Upper lobe of left lung (tissue), 6 donors: ENCODE data around the gene IL1RN. TPM values are rescaled to one million over a fixed set of nuclear protein-coding genes. Genes with fewer than 3 reads are reported as not detected.
"Not testable (repeated sequence)": the region's sequence is repeated elsewhere in the genome, so short reads cannot be mapped to it uniquely, and the experiment has no call there.

ENCODE experiments used
- ATAC-seq, 2 donors: fragments of 200-7000 bp; cut with Tn5 transposase; one replicate each; pipeline ENCODE4 v1.9.1; 2022; ENCODE audit warnings: mild to moderate bottlenecking in 2 of 2, moderate library complexity in 2 of 2; ENCODE audit not compliant: low FRiP score in 2 of 2
- DNase-seq, 2 donors: peaks; one replicate each; pipeline ENCODE4 v3.0.0-alpha.2; 2019 to 2020
- H3K27ac ChIP-seq, 4 donors: fragments of 200-600 bp; sonication (generic); one replicate each; pipeline ENCODE4 v1.5.1; 2016 to 2019
- H3K27me3 ChIP-seq, 4 donors: fragments of 200-600 bp; sonication (generic); one replicate each; pipeline ENCODE4 v1.5.1; 2017 to 2019
- H3K36me3 ChIP-seq, 4 donors: fragments of 200-600 bp; sonication (generic); one replicate each; pipeline ENCODE4 v1.5.1; 2016 to 2019
- H3K4me1 ChIP-seq, 4 donors: fragments of 200-600 bp; sonication (generic); one replicate each; pipeline ENCODE4 v1.5.1; 2018 to 2019
- H3K4me3 ChIP-seq, 4 donors: fragments of 200-600 bp; sonication (generic); one replicate each; pipeline ENCODE4 v1.5.1; 2017 to 2019; ENCODE audit warnings: mild to moderate bottlenecking in 2 of 4, moderate library complexity in 1 of 4
- H3K9me3 ChIP-seq, 4 donors: fragments of 200-600 bp; sonication (generic); one replicate each; pipeline ENCODE4 v1.5.1; 2018 to 2019
- CTCF ChIP-seq, 6 experiments: fragments of 450-650 bp in 4 of 6; fragments of 200-600 bp in 2 of 6; sonication (generic) in 2 of 6; IDR thresholded peaks; one replicate each; pipeline ENCODE4 v1.5.1; 2016 to 2019; ENCODE audit warnings: antibody characterized with exemption in 6 of 6
- EP300 ChIP-seq, 4 donors: sonication (generic); formaldehyde crosslinking; IDR thresholded peaks; one replicate each; pipeline ENCODE4 v1.5.1; 2017; ENCODE audit warnings: antibody characterized with exemption in 4 of 4, control low read depth in 2 of 4
- POLR2A ChIP-seq, 4 donors: fragments of 450-650 bp; IDR thresholded peaks; one replicate each; pipeline ENCODE4 v1.5.1; 2016 to 2017; ENCODE audit warnings: antibody characterized with exemption in 4 of 4, mild to moderate bottlenecking in 2 of 4
- POLR2AphosphoS5 ChIP-seq, 2 donors: sonication (generic); formaldehyde crosslinking; IDR thresholded peaks; one replicate each; pipeline ENCODE4 v1.5.1; 2017; ENCODE audit warnings: antibody characterized with exemption in 2 of 2
- WGBS, 2 donors: methylation state at CpG; one replicate each; pipeline ENCODE4 v1.1.5; 2017 to 2018; 5-methylcytosine and 5-hydroxymethylcytosine counted together
- total RNA-seq, 6 donors: library from RNA; depleted of rRNA in 4 of 6; stranded (reverse); fragments of >200 nt in 4 of 6; gene quantifications; one replicate each; pipeline versions ENCODE4 v1.1.0 to v1.2.1, GENCODE V29; 2016 to 2021
- donor health status: DM: no; HTN: no; CAD: no; lungs with moderate emphysema.
- donor health status: DM: no; HTN: yes; CAD: no; lungs with severe emphysema.

Gene IL1RN
- total RNA-seq, 6 donors from 2014 or later, result 2.0 to 40.6 (median 7.9) TPM

- ATAC-seq (no peak), DNase-seq (no peak)
- WGBS, 2 donors, result 39 to 52% methylated on average over 2 of the region's 2 CpGs
- Histone ChIP-seq H3K4me1 (no peaks in the 10 kb centered on the region), H3K36me3 (no peaks in the 10 kb centered on the region), H3K27me3 (no peaks in the 10 kb centered on the region), H3K4me3 (no peak overlapping the region), H3K9me3 (peaks cover 0 to 3% (median 0%) of the 10 kb centered on the region in 4 donors), H3K27ac (no peak overlapping the region)
- no peak for TF ChIP-seq POLR2A (IDR thresholded peaks at IDR 0.05)
- TF ChIP-seq CTCF (IDR thresholded peaks at IDR 0.05), result no peak
- TF ChIP-seq EP300 (IDR thresholded peaks at IDR 0.05), result no peak
- TF ChIP-seq POLR2AphosphoS5 (IDR thresholded peaks at IDR 0.05), result no peak
Measured at GRCh38 chr2:113093613-113093977, 33.8 kb upstream of the IL1RN start.

GRCh38 chr2:113096306-113096705 lies 31.1 kb upstream of the IL1RN start:
- H3K4me1 ChIP-seq, H3K27ac ChIP-seq, H3K4me3 ChIP-seq, H3K36me3 ChIP-seq, H3K9me3 ChIP-seq, ATAC-seq, H3K27me3 ChIP-seq: not testable (repeated sequence)
- DNase-seq, result peak in 1 of 2 donors; percentile 69
- 92 to 94% methylated on average over 14 of the region's 14 CpGs for WGBS, 2 donors

GRCh38 chr2:113096842-113097618 lies 30.4 kb upstream of the IL1RN start:
- not testable (repeated sequence) for ATAC-seq, H3K4me3 ChIP-seq, H3K27ac ChIP-seq, H3K27me3 ChIP-seq, H3K4me1 ChIP-seq, H3K9me3 ChIP-seq, DNase-seq, H3K36me3 ChIP-seq
- 42 to 83% methylated on average over 2 of the region's 2 CpGs for WGBS, 2 donors

- no peak for ATAC-seq
Measured at GRCh38 chr2:113098041-113098440, 29.4 kb upstream of the IL1RN start.

GRCh38 chr2:113098532-113098931 lies 28.9 kb upstream of the IL1RN start:
- ATAC-seq, result no peak

More at GRCh38 chr2:113098041-113098440, 29.4 kb upstream of the IL1RN start:
- Histone ChIP-seq H3K4me1 (no peaks in the 10 kb centered on the region), H3K27me3 (no peaks in the 10 kb centered on the region), H3K36me3 (no peaks in the 10 kb centered on the region), H3K27ac (no peak overlapping the region), H3K4me3 (no peak overlapping the region), H3K9me3 (peaks cover 0 to 3% (median 0%) of the 10 kb centered on the region in 4 donors)
- DNase-seq, result no peak
- no peak for TF ChIP-seq CTCF (IDR thresholded peaks at IDR 0.05)
- no peak for TF ChIP-seq POLR2A (IDR thresholded peaks at IDR 0.05)
- WGBS, 2 donors, result 82 to 86% methylated on average over 4 of the region's 4 CpGs

More at GRCh38 chr2:113098532-113098931, 28.9 kb upstream of the IL1RN start:
- Histone ChIP-seq H3K4me3 (no peak overlapping the region), H3K9me3 (peaks cover 0 to 3% (median 0%) of the 10 kb centered on the region in 4 donors), H3K36me3 (no peaks in the 10 kb centered on the region), H3K27me3 (no peaks in the 10 kb centered on the region), H3K27ac (no peak overlapping the region), H3K4me1 (no peaks in the 10 kb centered on the region)
- TF ChIP-seq POLR2AphosphoS5 (IDR thresholded peaks at IDR 0.05), result no peak
- TF ChIP-seq POLR2A (IDR thresholded peaks at IDR 0.05), result no peak
- no peak for TF ChIP-seq EP300 (IDR thresholded peaks at IDR 0.05)
- TF ChIP-seq CTCF (IDR thresholded peaks at IDR 0.05), result no peak
- WGBS, 2 donors, result 90 to 96% methylated on average over 3 to 5 of the region's 6 CpGs
- DNase-seq, result no peak
